Measurements from ENCODE around the gene SLC25A30. TPM values are rescaled to one million over a fixed set of nuclear protein-coding genes. Genes with fewer than 3 reads are reported as not detected.
"Not testable (repeated sequence)": the region's sequence is repeated elsewhere in the genome, so short reads cannot be mapped to it uniquely, and the experiment has no call there.

SLC25A30 gene
- total RNA-seq, 1 donor from 2014 or later: 12.5 TPM

GRCh38 chr13:45361596-45362206, 56.5 kb downstream of the SLC25A30 start:
- Histone ChIP-seq H3K9ac (ENCODE audit: low read depth in 1 of 3, low read length in 3 of 3) (no peak overlapping the region), H3K4me1 (ENCODE audit: control insufficient read depth in 3 of 3, insufficient read depth in 3 of 3, low read length in 3 of 3) (no peaks in the 10 kb centered on the region), H3K36me3 (ENCODE audit: control insufficient read depth in 3 of 3, insufficient read depth in 3 of 3, low read length in 3 of 3) (peaks cover 7 to 19% (median 12%) of the 10 kb centered on the region in 3 donors), H3K27me3 (ENCODE audit: control insufficient read depth in 3 of 3, insufficient read depth in 3 of 3, low read length in 3 of 3) (no peaks in the 10 kb centered on the region), H3K4me3 (ENCODE audit: low read length in 3 of 3) (no peak overlapping the region), H3K27ac (ENCODE audit: low read depth, low read length) (no peak overlapping the region), H3K9me3 (ENCODE audit: control insufficient read depth in 3 of 3, low read length in 3 of 3) (no peaks in the 10 kb centered on the region)

- no peaks in the 10 kb centered on the region for H3K4me1 ChIP-seq (ENCODE audit: control insufficient read depth in 3 of 3, insufficient read depth in 3 of 3, low read length in 3 of 3)
- no peaks in the 10 kb centered on the region for H3K9me3 ChIP-seq (ENCODE audit: control insufficient read depth in 3 of 3, low read length in 3 of 3)
- H3K36me3 ChIP-seq (ENCODE audit: control insufficient read depth in 3 of 3, insufficient read depth in 3 of 3, low read length in 3 of 3): peaks cover 8 to 26% (median 9%) of the 10 kb centered on the region in 3 donors
- H3K27me3 ChIP-seq (ENCODE audit: control insufficient read depth in 3 of 3, insufficient read depth in 3 of 3, low read length in 3 of 3): no peaks in the 10 kb centered on the region
- H3K4me3 ChIP-seq (ENCODE audit: low read length in 3 of 3): no peak overlapping the region
- no peak overlapping the region for H3K9ac ChIP-seq (ENCODE audit: low read depth in 1 of 3, low read length in 3 of 3)
- H3K27ac ChIP-seq (ENCODE audit: low read depth, low read length): no peak overlapping the region
Observed at GRCh38 chr13:45356966-45357672, 61.1 kb downstream of the SLC25A30 start.

GRCh38 chr13:45353895-45354294, 64.3 kb downstream of the SLC25A30 start:
- no peak overlapping the region for H3K9ac ChIP-seq (ENCODE audit: low read depth in 1 of 3, low read length in 3 of 3)
- no peak overlapping the region for H3K27ac ChIP-seq (ENCODE audit: low read depth, low read length)
- no peak overlapping the region for H3K4me3 ChIP-seq (ENCODE audit: low read length in 3 of 3)
- no peaks in the 10 kb centered on the region for H3K27me3 ChIP-seq (ENCODE audit: control insufficient read depth in 3 of 3, insufficient read depth in 3 of 3, low read length in 3 of 3)
- H3K36me3 ChIP-seq (ENCODE audit: control insufficient read depth in 3 of 3, insufficient read depth in 3 of 3, low read length in 3 of 3): peaks cover 10 to 38% (median 14%) of the 10 kb centered on the region in 3 donors
- no peaks in the 10 kb centered on the region for H3K9me3 ChIP-seq (ENCODE audit: control insufficient read depth in 3 of 3, low read length in 3 of 3)
- no peaks in the 10 kb centered on the region for H3K4me1 ChIP-seq (ENCODE audit: control insufficient read depth in 3 of 3, insufficient read depth in 3 of 3, low read length in 3 of 3)

- H3K4me1 ChIP-seq (ENCODE audit: control insufficient read depth in 3 of 3, insufficient read depth in 3 of 3, low read length in 3 of 3): no peaks in the 10 kb centered on the region
- no peak overlapping the region for H3K27ac ChIP-seq (ENCODE audit: low read depth, low read length)
- no peak overlapping the region for H3K9ac ChIP-seq (ENCODE audit: low read depth in 1 of 3, low read length in 3 of 3)
- H3K9me3 ChIP-seq (ENCODE audit: control insufficient read depth in 3 of 3, low read length in 3 of 3): no peaks in the 10 kb centered on the region
- no peak overlapping the region for H3K4me3 ChIP-seq (ENCODE audit: low read length in 3 of 3)
- no peaks in the 10 kb centered on the region for H3K27me3 ChIP-seq (ENCODE audit: control insufficient read depth in 3 of 3, insufficient read depth in 3 of 3, low read length in 3 of 3)
- H3K36me3 ChIP-seq (ENCODE audit: control insufficient read depth in 3 of 3, insufficient read depth in 3 of 3, low read length in 3 of 3): peaks cover 6 to 31% (median 11%) of the 10 kb centered on the region in 3 donors
Observed at GRCh38 chr13:45352031-45352430, 66.1 kb downstream of the SLC25A30 start.

- Histone ChIP-seq H3K27ac (ENCODE audit: low read depth, low read length) (no peak overlapping the region), H3K27me3 (ENCODE audit: control insufficient read depth in 3 of 3, insufficient read depth in 3 of 3, low read length in 3 of 3) (no peaks in the 10 kb centered on the region), H3K9me3 (ENCODE audit: control insufficient read depth in 3 of 3, low read length in 3 of 3) (no peaks in the 10 kb centered on the region), H3K4me3 (ENCODE audit: low read length in 3 of 3) (no peak overlapping the region), H3K4me1 (ENCODE audit: control insufficient read depth in 3 of 3, insufficient read depth in 3 of 3, low read length in 3 of 3) (no peaks in the 10 kb centered on the region), H3K36me3 (ENCODE audit: control insufficient read depth in 3 of 3, insufficient read depth in 3 of 3, low read length in 3 of 3) (peaks cover 2 to 35% (median 11%) of the 10 kb centered on the region in 3 donors), H3K9ac (ENCODE audit: low read depth in 1 of 3, low read length in 3 of 3) (no peak overlapping the region)
Observed at GRCh38 chr13:45350152-45350551, 68.0 kb downstream of the SLC25A30 start.

GRCh38 chr13:45349438-45349837, 68.7 kb downstream of the SLC25A30 start:
- H3K36me3 ChIP-seq (ENCODE audit: control insufficient read depth in 3 of 3, insufficient read depth in 3 of 3, low read length in 3 of 3): peaks cover 2 to 37% (median 14%) of the 10 kb centered on the region in 3 donors
- no peak overlapping the region for H3K4me3 ChIP-seq (ENCODE audit: low read length in 3 of 3)
- no peaks in the 10 kb centered on the region for H3K27me3 ChIP-seq (ENCODE audit: control insufficient read depth in 3 of 3, insufficient read depth in 3 of 3, low read length in 3 of 3)
- no peaks in the 10 kb centered on the region for H3K4me1 ChIP-seq (ENCODE audit: control insufficient read depth in 3 of 3, insufficient read depth in 3 of 3, low read length in 3 of 3)
- H3K9me3 ChIP-seq (ENCODE audit: control insufficient read depth in 3 of 3, low read length in 3 of 3): no peaks in the 10 kb centered on the region
- no peak overlapping the region for H3K9ac ChIP-seq (ENCODE audit: low read depth in 1 of 3, low read length in 3 of 3)
- no peak overlapping the region for H3K27ac ChIP-seq (ENCODE audit: low read depth, low read length)

- not testable (repeated sequence) for H3K9me3 ChIP-seq (ENCODE audit: control insufficient read depth in 3 of 3, low read length in 3 of 3); H3K9ac ChIP-seq (ENCODE audit: low read depth in 1 of 3, low read length in 3 of 3); H3K27me3 ChIP-seq (ENCODE audit: control insufficient read depth in 3 of 3, insufficient read depth in 3 of 3, low read length in 3 of 3); H3K27ac ChIP-seq (ENCODE audit: low read depth, low read length); H3K4me3 ChIP-seq (ENCODE audit: low read length in 3 of 3)
- peaks cover 16 to 22% (median 16%) of the 10 kb centered on the region in 3 donors for H3K4me1 ChIP-seq (ENCODE audit: control insufficient read depth in 3 of 3, insufficient read depth in 3 of 3, low read length in 3 of 3)
- H3K36me3 ChIP-seq (ENCODE audit: control insufficient read depth in 3 of 3, insufficient read depth in 3 of 3, low read length in 3 of 3): peaks cover 9 to 22% (median 19%) of the 10 kb centered on the region in 3 donors
Observed at GRCh38 chr13:45344064-45344463, 74.1 kb downstream of the SLC25A30 start.

Other genes with a start within 250 kb of the SLC25A30 start
- gene KCTD4, start 217.3 kb downstream of the SLC25A30 start, total RNA-seq: not detected
- 4,283 TPM for gene TPT1, start 77.2 kb downstream of the SLC25A30 start, total RNA-seq
- gene COG3, start 46.6 kb upstream of the SLC25A30 start, total RNA-seq: 36.5 TPM
- not detected for gene ERICH6B, start 197.4 kb upstream of the SLC25A30 start, total RNA-seq

All from skeletal muscle tissue (tissue), 4 donors.